H1 (cell line): Measurements from ENCODE around the gene EPS8. TPM values are rescaled to one million over a fixed set of nuclear protein-coding genes. Genes with fewer than 3 reads are reported as not detected.

Source experiments
- CTCF ChIA-PET: fragments of 300-600 bp; sonication (Branson Sonifier 250); formaldehyde crosslinking; loops from one replicate; lab custom pipeline; 2021; ENCODE audit not compliant: partially characterized antibody; lab: Charles Lee
- POLR2A ChIA-PET: fragments of 300-600 bp; sonication (Branson Sonifier 250); formaldehyde crosslinking; loops from one replicate; lab custom pipeline; 2021; ENCODE audit warnings: inconsistent platforms; ENCODE audit not compliant: partially characterized antibody; lab: Charles Lee
- DNase-seq, 2 experiments: peaks; one replicate each; pipeline versions ENCODE4 v3.0.0 to v3.0.0-alpha.2; 2010 to 2022; ENCODE audit warnings: low spot score in 2 of 2, low read depth in 1 of 2, mixed read lengths in 1 of 2
- FAIRE-seq: peaks from 2 replicates; lab custom pipeline; 2011; peaks lifted over from hg19 to GRCh38; lab: Jason Lieb, UNC
- H2AFZ ChIP-seq: 2 replicates; pipeline ENCODE4 v1.8.1; 2012; ENCODE audit warnings: low read length, inconsistent platforms
- H2AK5ac ChIP-seq: 2 replicates; pipeline ENCODE4 v1.6.1; 2013; ENCODE audit warnings: low read depth, low read length
- H2BK120ac ChIP-seq: replicated peaks from 2 replicates; pipeline ENCODE3; 2013; ENCODE audit warnings: low read depth, low read length, inconsistent platforms
- H2BK12ac ChIP-seq: 2 replicates; pipeline ENCODE4 v1.6.1; 2013; ENCODE audit warnings: low read depth, low read length
- H2BK15ac ChIP-seq: 2 replicates; pipeline ENCODE4 v1.6.1; 2013; ENCODE audit warnings: low read length
- H2BK20ac ChIP-seq: 2 replicates; pipeline ENCODE4 v1.6.1; 2013; ENCODE audit warnings: low read length
- H2BK5ac ChIP-seq: 2 replicates; pipeline ENCODE4 v1.6.1; 2013; ENCODE audit warnings: low read depth, low read length
- H3K14ac ChIP-seq: 2 replicates; pipeline ENCODE4 v1.6.1; 2013; ENCODE audit warnings: inconsistent platforms; ENCODE audit not compliant: insufficient read length
- H3K18ac ChIP-seq: 2 replicates; pipeline ENCODE4 v1.6.1; 2013; ENCODE audit warnings: low read length; ENCODE audit errors: extremely low read depth
- H3K23ac ChIP-seq: 2 replicates; pipeline ENCODE4 v1.6.1; 2013; ENCODE audit warnings: inconsistent platforms; ENCODE audit not compliant: insufficient read length
- H3K23me2 ChIP-seq: 2 replicates; pipeline ENCODE4 v1.6.1; 2013; ENCODE audit warnings: low read depth, low read length
- H3K27ac ChIP-seq: 2 replicates; pipeline ENCODE4 v1.6.1; 2011; ENCODE audit warnings: low read depth, low read length, inconsistent platforms
- H3K27me3 ChIP-seq, 4 experiments: replicated peaks in 1 of 4; 1 replicate in 1 of 4; 2 replicates in 3 of 4; pipeline versions ENCODE4 v1.6.1 to v1.8.1; 2011 to 2013; ENCODE audit warnings: low read length in 3 of 4, mild to moderate bottlenecking in 3 of 4, inconsistent platforms in 2 of 4, mixed read lengths in 2 of 4, moderate library complexity in 1 of 4; ENCODE audit not compliant: control insufficient read depth in 3 of 4, insufficient read depth in 3 of 4; ENCODE audit errors: extremely low read depth in 1 of 4
- H3K36me3 ChIP-seq, 4 experiments: 2 replicates each; pipeline versions ENCODE4 v1.6.1 to v1.8.1; 2011 to 2013; ENCODE audit warnings: mild to moderate bottlenecking in 4 of 4, low read length in 3 of 4, moderate library complexity in 2 of 4, control low read depth in 1 of 4, inconsistent platforms in 1 of 4; ENCODE audit not compliant: insufficient read depth in 4 of 4, control insufficient read depth in 2 of 4
- H3K4ac ChIP-seq: replicated peaks from 2 replicates; pipeline ENCODE3; 2013; ENCODE audit warnings: low read length, low read depth, mixed read lengths, inconsistent platforms; ENCODE audit not compliant: insufficient read length
- H3K4me1 ChIP-seq, 4 experiments: replicated peaks in 1 of 4; 1 replicate in 1 of 4; 2 replicates in 3 of 4; pipeline versions ENCODE4 v1.6.1 to v1.8.1; 2011 to 2013; ENCODE audit warnings: low read length in 3 of 4, inconsistent platforms in 2 of 4, mixed read lengths in 1 of 4; ENCODE audit not compliant: insufficient read depth in 4 of 4, control insufficient read depth in 3 of 4
- H3K4me2 ChIP-seq, 2 experiments: 2 replicates each; pipeline versions ENCODE4 v1.6.1 to v1.8.1; 2011 to 2013; ENCODE audit warnings: low read depth in 2 of 2, low read length in 2 of 2, control low read depth in 1 of 2, inconsistent platforms in 1 of 2, mild to moderate bottlenecking in 1 of 2; ENCODE audit not compliant: insufficient read depth in 1 of 2
- H3K4me3 ChIP-seq, 4 experiments: fragments of 200-600, 300-600 bp in 1 of 4; sonication (generic), shearing (Covaris generic), sonication (Bioruptor Twin) in 1 of 4; 2 replicates each; pipeline versions ENCODE4 v1.5.1 to v1.8.1; 2011 to 2016; ENCODE audit warnings: low read length in 4 of 4, low read depth in 3 of 4, control low read depth in 2 of 4, inconsistent platforms in 2 of 4, mild to moderate bottlenecking in 2 of 4, mixed read lengths in 1 of 4, moderate library complexity in 1 of 4; ENCODE audit not compliant: insufficient read depth in 2 of 4; ENCODE audit errors: extremely low read depth in 1 of 4
- H3K56ac ChIP-seq: replicated peaks from 2 replicates; pipeline ENCODE3; 2013; ENCODE audit warnings: low read depth, mild to moderate bottlenecking, mixed read lengths, low read length, inconsistent platforms; ENCODE audit not compliant: insufficient read length
- H3K79me1 ChIP-seq: 2 replicates; pipeline ENCODE4 v1.6.1; 2013; ENCODE audit warnings: low read depth, low read length, control low read depth
- H3K79me2 ChIP-seq, 2 experiments: 2 replicates each; pipeline versions ENCODE4 v1.6.1 to v1.8.1; 2012 to 2013; ENCODE audit warnings: low read length in 2 of 2, mild to moderate bottlenecking in 2 of 2, inconsistent platforms in 1 of 2; ENCODE audit not compliant: insufficient read depth in 2 of 2, control insufficient read depth in 1 of 2
- H3K9ac ChIP-seq, 4 experiments: replicated peaks in 1 of 4; 1 replicate in 1 of 4; 2 replicates in 3 of 4; pipeline versions ENCODE4 v1.6.1 to v1.8.1; 2011 to 2013; ENCODE audit warnings: low read depth in 3 of 4, low read length in 3 of 4, control low read depth in 2 of 4, mild to moderate bottlenecking in 2 of 4, moderate library complexity in 2 of 4, inconsistent platforms in 1 of 4; ENCODE audit errors: extremely low read depth in 1 of 4
- H3K9me3 ChIP-seq, 2 experiments: 2 replicates each; pipeline versions ENCODE4 v1.6.1 to v1.8.1; 2012 to 2013; ENCODE audit warnings: mild to moderate bottlenecking in 2 of 2, moderate library complexity in 2 of 2, control low read depth in 1 of 2, inconsistent platforms in 1 of 2, low read depth in 1 of 2, low read length in 1 of 2, mixed read lengths in 1 of 2; ENCODE audit not compliant: insufficient read depth in 2 of 2
- H4K20me1 ChIP-seq, 2 experiments: replicated peaks in 1 of 2; 2 replicates each; pipeline versions ENCODE3 to v1.8.1; 2011 to 2013; ENCODE audit warnings: inconsistent platforms in 2 of 2, low read length in 2 of 2, mild to moderate bottlenecking in 1 of 2; ENCODE audit not compliant: insufficient read depth in 2 of 2, control insufficient read depth in 1 of 2
- H4K5ac ChIP-seq: 2 replicates; pipeline ENCODE4 v1.6.1; 2013; ENCODE audit warnings: low read length, low read depth, mixed read lengths, inconsistent platforms; ENCODE audit not compliant: insufficient read length
- H4K8ac ChIP-seq: 2 replicates; pipeline ENCODE4 v1.8.0; 2013; ENCODE audit warnings: mild to moderate bottlenecking, moderate library complexity, low read length, inconsistent platforms; ENCODE audit not compliant: insufficient read depth; ENCODE audit errors: extremely low read depth
- H4K91ac ChIP-seq: replicated peaks from 2 replicates; pipeline ENCODE3; 2013; ENCODE audit warnings: low read length, mixed read lengths, inconsistent platforms; ENCODE audit not compliant: insufficient read length
- CEBPB ChIP-seq: IDR thresholded peaks from 2 replicates; pipeline ENCODE4 v1.6.1; 2012; ENCODE audit warnings: low read depth, low read length
- HDAC2 ChIP-seq, 2 experiments: fragments of 300-600 bp in 1 of 2; sonication (generic) in 1 of 2; IDR thresholded peaks; 2 replicates each; pipeline ENCODE4 v1.6.1; 2011 to 2012; ENCODE audit warnings: low read depth in 2 of 2, low read length in 2 of 2, mild to moderate bottlenecking in 2 of 2, moderate library complexity in 2 of 2, borderline replicate concordance in 1 of 2, inconsistent platforms in 1 of 2
- JUN ChIP-seq: IDR thresholded peaks from 2 replicates; pipeline ENCODE4 v1.6.1; 2011; ENCODE audit warnings: low read depth, mild to moderate bottlenecking, improper control_type of control experiment, low read length
- KDM4A ChIP-seq: IDR thresholded peaks from one replicate; pipeline ENCODE4 v1.7.1; 2012; ENCODE audit warnings: low read depth, mild to moderate bottlenecking, moderate library complexity, low read length, inconsistent platforms; ENCODE audit not compliant: severe bottlenecking
- POLR2AphosphoS5 ChIP-seq: IDR thresholded peaks from 2 replicates; pipeline ENCODE4 v1.6.1; 2011; ENCODE audit warnings: low read depth, low read length
- POU5F1 ChIP-seq: IDR thresholded peaks from 2 replicates; pipeline ENCODE4 v1.6.1; 2011; ENCODE audit warnings: low read depth, mild to moderate bottlenecking, low read length, moderate library complexity
- RNF2 ChIP-seq: fragments of 200-900, 300-1000 bp; sonication (generic); IDR thresholded peaks from 2 replicates; pipeline ENCODE4 v1.7.1; 2016; ENCODE audit warnings: borderline replicate concordance, low read depth, mild to moderate bottlenecking, antibody characterized with exemption, low read length; ENCODE audit not compliant: poor library complexity, severe bottlenecking; ENCODE audit errors: missing control alignments
- SIX5 ChIP-seq: IDR thresholded peaks from 2 replicates; pipeline ENCODE4 v1.6.1; 2011; ENCODE audit warnings: mild to moderate bottlenecking, low read depth, low read length
- SP4 ChIP-seq: IDR thresholded peaks from 2 replicates; pipeline ENCODE4 v1.6.1; 2012; ENCODE audit warnings: low read length, inconsistent platforms
- SRF ChIP-seq: IDR thresholded peaks from 2 replicates; pipeline ENCODE4 v1.6.1; 2011; ENCODE audit warnings: mild to moderate bottlenecking, low read depth, low read length, moderate library complexity
- SUZ12 ChIP-seq: fragments of 200-600 bp; sonication (generic); IDR thresholded peaks from 2 replicates; pipeline ENCODE4 v1.6.1; 2012; ENCODE audit warnings: mild to moderate bottlenecking, inconsistent platforms, low read length, moderate library complexity, mixed read lengths
- TAF7 ChIP-seq: optimal IDR thresholded peaks from 2 replicates; pipeline ENCODE3; 2011; ENCODE audit warnings: low read depth, mild to moderate bottlenecking, inconsistent platforms, low read length, moderate library complexity, borderline replicate concordance
- TBP ChIP-seq: IDR thresholded peaks from 2 replicates; pipeline ENCODE4 v1.6.1; 2011; ENCODE audit warnings: low read depth, low read length, improper control_type of control experiment
- TCF12 ChIP-seq: IDR thresholded peaks from 2 replicates; pipeline ENCODE4 v1.6.1; 2011; ENCODE audit warnings: low read depth, mild to moderate bottlenecking, low read length
- TEAD4 ChIP-seq: IDR thresholded peaks from 2 replicates; pipeline ENCODE4 v1.6.1; 2012; ENCODE audit warnings: low read depth, low read length, inconsistent platforms, mixed read lengths
- WGBS, 2 experiments: shearing (Covaris generic) in 1 of 2; methylation state at CpG; one replicate each; pipeline versions ENCODE4 v1.1.6 to v1.1.7; 2013 to 2015; ENCODE audit warnings: low lambda C conversion rate in 2 of 2, mixed read lengths in 2 of 2, inconsistent platforms in 1 of 2, low coverage in 1 of 2, missing lambda C conversion rate in 1 of 2; ENCODE audit not compliant: insufficient replicate concordance in 2 of 2, insufficient coverage in 1 of 2, insufficient read length in 1 of 2; ENCODE audit errors: extremely low coverage in 1 of 2, missing lambda C conversion rate in 1 of 2; 5-methylcytosine and 5-hydroxymethylcytosine counted together
- polyA plus RNA-seq, 7 experiments: library from polyadenylated mRNA; depleted of rRNA in 3 of 7; stranded (reverse) in 5 of 7; unstranded in 2 of 7; fragments of >200 nt in 5 of 7; fragments of 200-250 nt in 2 of 7; gene quantifications; 1 replicate in 5 of 7; 2 replicates in 1 of 7; 4 replicates in 1 of 7; pipeline versions ENCODE4 v1.2.1 to v1.2.3, GENCODE V29; 2011 to 2013; ENCODE audit warnings: missing spikeins in 2 of 7, mixed read lengths in 2 of 7
- total RNA-seq: library from RNA; stranded (reverse); fragmentation: NEBNext Ultra II Directional; extraction: Animal tissue kit (Norgen Biotek cat#: 25700); gene quantifications from 2 replicates; pipeline ENCODE4 v1.2.1, GENCODE V29; 2021

Gene EPS8
- total and polyA plus RNA-seq, 2 of the 8 experiments (the other 6 are each of a cell fraction or from before 2014, with no cell fraction given), result 3.0 to 4.6 TPM

- Histone ChIP-seq H4K20me1 (no peaks in the 10 kb centered on the region), H2BK15ac (no peak overlapping the region), H3K79me2 (no peaks in the 10 kb centered on the region), H3K9ac (no peak overlapping the region), H3K27ac (no peak overlapping the region), H3K4me3 (no peak overlapping the region), H3K9me3 (no peaks in the 10 kb centered on the region), H3K23me2 (no peaks in the 10 kb centered on the region; the same call in 1 of the 2 replicates), H3K18ac (no peak overlapping the region), H2BK20ac (no peak overlapping the region), H2BK12ac (no peak overlapping the region), H4K91ac (no peak overlapping the region), H2AK5ac (no peak overlapping the region), H3K23ac (no peak overlapping the region), H2BK120ac (no peak overlapping the region), H3K4me1 (no peaks in the 10 kb centered on the region), H3K4me2 (no peak overlapping the region), H3K56ac (no peak overlapping the region), H3K4ac (no peak overlapping the region), H3K36me3 (no peaks in the 10 kb centered on the region), H4K8ac (no peak overlapping the region), H4K5ac (no peak overlapping the region), H3K27me3 (no peaks in the 10 kb centered on the region), H2BK5ac (no peak overlapping the region), H3K14ac (no peak overlapping the region), H3K79me1 (no peaks in the 10 kb centered on the region), H2AFZ (no peak overlapping the region)
- no peak for FAIRE-seq
- 95% methylated on average over 1 of the region's 1 CpG; no CpG with 5 or more reads in 1 of the 2 experiments for WGBS, 2 experiments
- ChIA-PET POLR2A (no interaction called here), CTCF (interaction anchor here (1.2 kb wide), 1 partner anchor 11 kb away, joined by 6 read pairs; no protein-coding TSS in a partner anchor)
- no peak for TF ChIP-seq TCF12
- TF ChIP-seq TBP, result no peak
- TF ChIP-seq SP4, result no peak
- no peak for TF ChIP-seq CEBPB
- no peak for TF ChIP-seq SRF
- no peak for TF ChIP-seq SUZ12
- no peak for TF ChIP-seq TEAD4
- no peak for TF ChIP-seq SIX5
- no peak for TF ChIP-seq POU5F1
- TF ChIP-seq TAF7, result no peak
- no peak for TF ChIP-seq JUN
- TF ChIP-seq HDAC2 (IDR thresholded peaks at IDR 0.05; ENCODE audit: borderline replicate concordance in 1 of 2, low read depth in 2 of 2, low read length in 2 of 2), result no peak
- TF ChIP-seq KDM4A, result no peak
- TF ChIP-seq POLR2AphosphoS5, result no peak
- no peak for TF ChIP-seq RNF2
- no peak for DNase-seq
Measured at GRCh38 chr12:15827136-15827535, 37.9 kb upstream of the EPS8 start.
